Gastrocnemius medialis (tissue), 4 donors: ENCODE results near the gene C4orf50. TPM values are rescaled to one million over a fixed set of nuclear protein-coding genes. Genes with fewer than 3 reads are reported as not detected.
"Not testable (repeated sequence)": the region's sequence is repeated elsewhere in the genome, so short reads cannot be mapped to it uniquely, and the experiment has no call there.

Experiments
- ATAC-seq, 2 donors: fragments of 150-250 bp; one replicate each; pipeline ENCODE4 v1.9.1; 2016
- DNase-seq, 2 donors: peaks; one replicate each; pipeline ENCODE4 v3.0.0-alpha.2; 2019
- H3K27ac ChIP-seq, 4 donors: fragments of 200-600 bp; sonication (generic); 1 replicate in 1 of 4; 2 replicates in 3 of 4; pipeline ENCODE4 v1.5.1; 2016 to 2018; ENCODE audit warnings: mild to moderate bottlenecking in 2 of 4, moderate library complexity in 1 of 4
- H3K27me3 ChIP-seq, 3 donors: fragments of 200-600 bp; sonication (generic) in 2 of 3; 1 replicate in 1 of 3; 2 replicates in 2 of 3; pipeline versions ENCODE4 v1.5.1 to v1.6.0; 2016 to 2019; ENCODE audit warnings: mild to moderate bottlenecking in 1 of 3, moderate library complexity in 1 of 3
- H3K36me3 ChIP-seq, 2 donors: fragments of 200-600 bp; sonication (generic) in 1 of 2; one replicate each; pipeline ENCODE4 v1.5.1; 2017 to 2018
- H3K4me1 ChIP-seq, 2 donors: fragments of 200-600 bp; sonication (generic) in 1 of 2; one replicate each; pipeline ENCODE4 v1.5.1; 2016 to 2017; ENCODE audit warnings: mild to moderate bottlenecking in 2 of 2
- H3K4me3 ChIP-seq, 4 donors: fragments of 200-600 bp; sonication (generic) in 3 of 4; 1 replicate in 1 of 4; 2 replicates in 3 of 4; pipeline ENCODE4 v1.5.1; 2016 to 2019; ENCODE audit warnings: mild to moderate bottlenecking in 2 of 4
- H3K9me3 ChIP-seq, 3 donors: fragments of 200-600 bp; sonication (generic) in 2 of 3; 1 replicate in 1 of 3; 2 replicates in 2 of 3; pipeline ENCODE4 v1.5.1; 2016 to 2019
- POLR2A ChIP-seq, 2 donors: fragments of 450-650 bp; IDR thresholded peaks; one replicate each; pipeline ENCODE4 v1.6.1; 2017; ENCODE audit warnings: antibody characterized with exemption in 2 of 2, mild to moderate bottlenecking in 2 of 2, moderate library complexity in 2 of 2
- in situ Hi-C, 4 donors: fragments of 200-750 bp; cut with MboI; loops; one replicate each; pipeline versions ENCODE4 v1.15.0 to v1.8.0; 2017; ENCODE audit warnings: low sequenced_read_pairs in 4 of 4
- intact Hi-C: fragments of 100-400 bp; cut with DNase I; formaldehyde crosslinking; loops from one replicate; pipeline ENCODE4 v1.15.1; 2023; ENCODE audit warnings: low total_unique reads
- total RNA-seq, 4 donors: library from RNA; depleted of rRNA; stranded (reverse); fragments of >200 nt; gene quantifications; one replicate each; pipeline versions ENCODE4 v1.1.0 to v1.2.3, GENCODE V29; 2016
- TF ChIP-seq, protein P1 (sequence below), 5 experiments: fragments of 450-650 bp in 3 of 5; fragments of 200-600 bp in 2 of 5; sonication (generic) in 2 of 5; IDR thresholded peaks in 4 of 5; conservative IDR thresholded peaks in 1 of 5; 1 replicate in 4 of 5; 2 replicates in 1 of 5; pipeline ENCODE4 v1.5.1; 2016 to 2019; ENCODE audit warnings: antibody characterized with exemption in 5 of 5, mild to moderate bottlenecking in 3 of 5, moderate library complexity in 3 of 5

Gene C4orf50
- total RNA-seq, 4 donors from 2014 or later: 0.03 TPM; not detected in 3

DNA sequence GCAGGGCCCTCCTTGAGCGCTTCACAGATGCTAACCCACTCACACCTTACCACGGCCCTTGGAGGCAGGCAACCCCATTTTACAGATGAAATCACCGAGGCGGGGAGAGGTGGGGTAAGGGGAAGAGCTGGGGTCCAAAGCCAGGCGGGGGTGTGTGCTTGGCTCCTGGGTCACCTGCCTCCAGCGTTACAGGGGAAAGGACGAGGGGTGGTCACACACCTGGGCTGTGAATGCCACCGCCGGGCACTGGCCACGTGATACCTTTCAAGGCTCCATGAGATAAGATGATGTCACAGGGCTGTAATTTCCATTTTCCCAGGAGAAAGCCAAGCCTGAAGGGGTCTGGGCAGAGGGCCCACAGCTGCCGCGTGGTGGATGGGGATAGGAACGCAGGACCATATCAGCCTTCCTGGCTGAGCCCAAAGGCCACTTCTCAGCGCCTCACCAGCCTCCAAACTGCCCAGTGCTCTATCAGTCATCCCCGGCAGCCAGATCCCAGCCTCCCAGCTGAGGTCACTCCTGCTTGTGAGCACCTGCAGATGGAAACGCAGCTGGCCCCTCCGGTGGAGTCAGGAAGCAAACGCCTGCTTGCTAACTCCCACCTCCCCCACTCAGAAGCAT, 62.9 kb downstream of the C4orf50 start:
- no peak overlapping the region for H3K4me3 ChIP-seq
- H3K9me3 ChIP-seq: no peaks in the 10 kb centered on the region
- intact Hi-C loops (no loop called here), in situ Hi-C loops (no loop called here)
- H3K27me3 ChIP-seq: peaks cover 0 to 4% (median 0%) of the 10 kb centered on the region in 3 donors
- TF ChIP-seq, protein P1, sequence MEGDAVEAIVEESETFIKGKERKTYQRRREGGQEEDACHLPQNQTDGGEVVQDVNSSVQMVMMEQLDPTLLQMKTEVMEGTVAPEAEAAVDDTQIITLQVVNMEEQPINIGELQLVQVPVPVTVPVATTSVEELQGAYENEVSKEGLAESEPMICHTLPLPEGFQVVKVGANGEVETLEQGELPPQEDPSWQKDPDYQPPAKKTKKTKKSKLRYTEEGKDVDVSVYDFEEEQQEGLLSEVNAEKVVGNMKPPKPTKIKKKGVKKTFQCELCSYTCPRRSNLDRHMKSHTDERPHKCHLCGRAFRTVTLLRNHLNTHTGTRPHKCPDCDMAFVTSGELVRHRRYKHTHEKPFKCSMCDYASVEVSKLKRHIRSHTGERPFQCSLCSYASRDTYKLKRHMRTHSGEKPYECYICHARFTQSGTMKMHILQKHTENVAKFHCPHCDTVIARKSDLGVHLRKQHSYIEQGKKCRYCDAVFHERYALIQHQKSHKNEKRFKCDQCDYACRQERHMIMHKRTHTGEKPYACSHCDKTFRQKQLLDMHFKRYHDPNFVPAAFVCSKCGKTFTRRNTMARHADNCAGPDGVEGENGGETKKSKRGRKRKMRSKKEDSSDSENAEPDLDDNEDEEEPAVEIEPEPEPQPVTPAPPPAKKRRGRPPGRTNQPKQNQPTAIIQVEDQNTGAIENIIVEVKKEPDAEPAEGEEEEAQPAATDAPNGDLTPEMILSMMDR (IDR thresholded peaks at IDR 0.05 in 4 of 5, conservative IDR thresholded peaks at IDR 0.05 in 1 of 5): no peak
- no peak for TF ChIP-seq POLR2A (IDR thresholded peaks at IDR 0.05)
- no peaks in the 10 kb centered on the region for H3K36me3 ChIP-seq
- DNase-seq (no peak), ATAC-seq (no peak)
- H3K4me1 ChIP-seq: no peaks in the 10 kb centered on the region
- no peak overlapping the region for H3K27ac ChIP-seq

DNA sequence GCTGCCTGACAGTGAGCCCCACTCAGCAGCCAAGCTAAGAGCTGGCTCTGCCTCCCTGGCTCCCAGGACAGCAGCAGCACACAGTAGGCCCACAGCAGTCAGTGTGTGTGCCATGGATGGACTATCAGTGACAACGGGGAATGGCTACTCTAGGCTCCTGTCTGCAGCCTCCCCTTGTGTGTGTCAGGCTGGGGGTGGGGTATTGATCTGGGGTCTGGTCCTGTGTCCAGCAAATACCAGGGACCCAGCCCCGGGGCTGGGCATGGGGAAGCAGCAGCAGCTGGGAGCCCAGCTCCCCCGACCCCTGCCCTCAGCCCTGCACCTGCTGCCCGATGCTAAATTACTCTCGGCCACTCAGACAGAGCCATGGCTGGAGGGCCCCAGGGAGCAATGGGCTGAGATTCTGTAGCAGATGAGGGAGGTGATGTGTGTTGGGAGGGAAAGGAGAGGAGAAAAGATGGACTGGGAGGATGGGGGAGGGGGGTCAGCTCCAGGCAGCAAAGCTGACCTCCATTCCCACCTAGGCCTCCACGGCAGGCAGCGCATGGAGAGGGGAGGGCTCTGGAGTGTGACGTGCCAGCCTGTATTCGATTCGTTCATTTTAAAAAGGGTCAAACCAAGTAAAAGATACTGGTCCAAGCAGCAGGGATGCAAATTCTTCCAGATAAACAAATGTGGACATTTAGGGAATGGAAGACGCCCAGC, 64.0 kb downstream of the C4orf50 start:
- no peaks in the 10 kb centered on the region for H3K36me3 ChIP-seq
- peaks cover 0 to 2% (median 0%) of the 10 kb centered on the region in 3 donors for H3K27me3 ChIP-seq
- H3K4me3 ChIP-seq: no peak overlapping the region
- H3K9me3 ChIP-seq: no peaks in the 10 kb centered on the region
- H3K27ac ChIP-seq: no peak overlapping the region
- in situ Hi-C loops (no loop called here), intact Hi-C loops (no loop called here)
- TF ChIP-seq, protein P1 (IDR thresholded peaks at IDR 0.05 in 4 of 5, conservative IDR thresholded peaks at IDR 0.05 in 1 of 5): no peak
- TF ChIP-seq POLR2A (IDR thresholded peaks at IDR 0.05): no peak
- no peak for ATAC-seq
- no peaks in the 10 kb centered on the region for H3K4me1 ChIP-seq
- no peak for DNase-seq

DNA sequence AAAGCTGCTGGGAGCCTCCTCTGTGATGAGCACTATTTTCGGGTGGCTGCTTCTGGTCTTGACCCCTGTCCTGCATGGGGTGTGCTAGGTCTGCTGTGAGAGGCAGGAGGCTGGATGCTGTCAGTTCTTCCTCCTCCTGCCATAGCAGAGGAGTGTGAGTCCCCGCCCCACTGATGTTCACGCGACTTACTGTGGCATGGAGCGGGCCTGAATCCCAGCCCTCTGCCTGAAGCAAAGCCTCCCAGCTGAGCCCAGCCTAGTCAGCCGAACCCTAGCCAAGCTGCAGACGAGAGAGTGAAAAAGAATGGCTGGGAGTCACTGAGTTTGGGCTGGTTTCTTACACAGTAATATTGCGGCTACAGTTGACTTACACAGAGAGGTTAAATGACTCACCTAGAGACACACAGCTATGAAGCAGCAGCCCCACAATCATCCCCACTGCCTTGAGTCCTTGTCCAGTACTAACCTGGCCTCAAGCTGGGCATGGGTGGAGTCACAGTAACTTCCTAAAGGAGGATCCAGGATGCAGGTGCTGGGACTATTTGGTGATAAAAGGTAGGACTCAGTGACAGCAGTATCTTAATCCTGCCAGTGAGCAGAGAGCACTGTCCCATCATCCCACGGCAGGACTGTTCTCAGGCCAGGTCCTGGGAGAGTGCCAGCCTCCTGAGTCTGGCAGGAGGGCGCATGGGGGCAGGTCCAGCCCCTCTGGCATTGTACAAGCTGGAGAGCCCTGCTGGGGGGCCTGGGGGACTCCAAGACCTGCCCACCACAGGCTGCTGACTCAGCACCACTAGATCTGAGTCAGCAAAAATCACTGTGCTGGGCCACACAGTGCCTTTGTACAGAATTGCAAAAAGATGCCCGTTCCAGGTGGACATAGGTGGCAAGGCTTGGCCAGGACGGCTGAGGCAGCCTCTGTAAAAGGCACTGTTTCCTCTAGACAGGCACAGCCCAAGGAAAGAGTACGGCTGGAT, 65.0 kb downstream of the C4orf50 start:
- no peaks in the 10 kb centered on the region for H3K9me3 ChIP-seq
- H3K27ac ChIP-seq: no peak overlapping the region
- TF ChIP-seq, protein P1 (IDR thresholded peaks at IDR 0.05 in 4 of 5, conservative IDR thresholded peaks at IDR 0.05 in 1 of 5): no peak
- TF ChIP-seq POLR2A (IDR thresholded peaks at IDR 0.05): no peak
- no peak for ATAC-seq
- no peak for DNase-seq
- in situ Hi-C loops: no loop called here
- intact Hi-C loops: no loop called here
- H3K4me3 ChIP-seq: no peak overlapping the region
- H3K4me1 ChIP-seq: no peaks in the 10 kb centered on the region
- H3K27me3 ChIP-seq: peaks cover 0 to 2% (median 0%) of the 10 kb centered on the region in 3 donors
- no peaks in the 10 kb centered on the region for H3K36me3 ChIP-seq

DNA sequence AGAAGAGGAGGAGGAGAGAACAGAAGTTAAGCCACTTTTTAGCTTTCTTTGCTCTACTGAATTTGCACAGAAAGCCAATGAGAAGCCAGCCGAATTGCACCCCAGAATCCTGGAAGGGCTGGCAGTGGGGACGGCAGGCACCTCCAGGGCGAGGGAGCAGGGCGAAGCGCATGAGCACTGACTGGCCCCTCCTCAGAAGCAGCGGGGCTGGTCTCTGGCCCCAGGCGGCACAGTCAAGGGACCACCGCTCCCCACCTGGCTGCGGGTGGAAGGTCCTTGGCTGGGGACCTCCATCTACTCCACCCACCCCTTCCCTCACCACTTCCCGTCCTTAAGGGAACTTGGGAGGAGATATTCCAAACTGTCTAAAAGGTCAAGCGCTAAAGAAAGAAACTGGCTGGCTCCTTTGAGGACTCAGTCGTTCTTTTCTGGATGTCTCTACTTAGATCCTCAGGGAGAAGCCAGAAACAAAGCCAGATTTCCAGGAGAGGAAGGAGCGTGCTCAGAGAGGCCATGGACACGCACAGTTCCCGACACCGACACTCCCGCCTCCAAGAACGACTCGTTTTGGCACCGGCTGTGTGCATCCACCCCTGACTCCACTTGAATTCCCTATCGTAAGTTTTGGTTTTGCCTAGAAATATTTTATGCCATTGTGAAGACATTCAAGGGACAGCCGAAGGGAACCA, 65.8 kb downstream of the C4orf50 start:
- no peaks in the 10 kb centered on the region for H3K4me1 ChIP-seq
- ATAC-seq: no peak
- intact Hi-C loops: no loop called here
- H3K27me3 ChIP-seq: peaks cover 0 to 2% (median 0%) of the 10 kb centered on the region in 3 donors
- H3K36me3 ChIP-seq: no peaks in the 10 kb centered on the region
- TF ChIP-seq, protein P1 (IDR thresholded peaks at IDR 0.05 in 4 of 5, conservative IDR thresholded peaks at IDR 0.05 in 1 of 5): no peak
- no peak for TF ChIP-seq POLR2A (IDR thresholded peaks at IDR 0.05)
- no peak overlapping the region for H3K4me3 ChIP-seq
- H3K27ac ChIP-seq: no peak overlapping the region
- no peaks in the 10 kb centered on the region for H3K9me3 ChIP-seq
- no peak for DNase-seq
- in situ Hi-C loops: no loop called here

DNA sequence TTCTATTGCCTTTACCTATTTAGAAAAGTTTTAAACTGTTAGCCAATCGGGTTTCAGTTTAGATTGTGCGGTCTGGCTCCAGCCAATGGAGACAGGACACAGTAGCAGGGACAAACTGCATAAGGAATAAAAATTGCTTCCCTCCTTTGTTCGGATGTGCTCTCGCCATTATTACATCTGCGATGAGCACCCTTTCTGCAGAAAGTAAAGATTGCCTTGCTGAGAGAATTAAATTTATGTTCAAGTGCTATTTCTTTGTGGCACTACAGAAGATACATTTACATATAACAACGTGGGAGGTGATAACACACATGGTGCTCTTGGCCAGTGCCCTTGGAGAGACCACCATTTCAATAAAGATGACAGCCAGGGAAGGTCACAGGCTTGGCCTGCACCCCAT, 71.6 kb downstream of the C4orf50 start:
- H3K4me3 ChIP-seq, DNase-seq, H3K4me1 ChIP-seq, intact Hi-C loops, H3K36me3 ChIP-seq, in situ Hi-C loops, H3K27me3 ChIP-seq, H3K27ac ChIP-seq, ATAC-seq, H3K9me3 ChIP-seq: not testable (repeated sequence)
